GM18951 (cell line): ENCODE data around the gene C10orf71.

Source experiments
- POLR2A ChIP-seq: IDR thresholded peaks from 4 replicates; pipeline ENCODE4 v1.6.1; 2011; ENCODE audit warnings: mild to moderate bottlenecking; ENCODE audit not compliant: insufficient read length, insufficient read depth; ENCODE audit errors: extremely low read depth
- in situ Hi-C: fragments of 300-500 bp; cut with MboI; formaldehyde crosslinking; loops from one replicate; pipeline ENCODE4 v1.12.0; 2022; ENCODE audit warnings: low sequenced_read_pairs, mixed read lengths, inconsistent platforms; ENCODE audit not compliant: unreplicated experiment

The C10orf71 gene

GRCh38 chr10:49310460-49310859 is 11.5 kb downstream of the C10orf71 start:
- in situ Hi-C loops = no loop called here
- no peak for TF ChIP-seq POLR2A

- in situ Hi-C loops = no loop called here
- TF ChIP-seq POLR2A = no peak
Measured at GRCh38 chr10:49310901-49311554, 12.1 kb downstream of the C10orf71 start.

- no peak for TF ChIP-seq POLR2A
- in situ Hi-C loops = no loop called here
Measured at GRCh38 chr10:49311555-49312236, 12.7 kb downstream of the C10orf71 start.

- in situ Hi-C loops = no loop called here
- TF ChIP-seq POLR2A = no peak
Measured at GRCh38 chr10:49312246-49312869, 13.4 kb downstream of the C10orf71 start.

GRCh38 chr10:49313501-49314070 is 14.6 kb downstream of the C10orf71 start:
- in situ Hi-C loops = no loop called here
- no peak for TF ChIP-seq POLR2A

GRCh38 chr10:49314806-49315205 is 15.8 kb downstream of the C10orf71 start:
- in situ Hi-C loops = no loop called here

GRCh38 chr10:49318028-49318427 is 19.1 kb downstream of the C10orf71 start:
- in situ Hi-C loops = no loop called here
- TF ChIP-seq POLR2A = no peak

More at GRCh38 chr10:49314806-49315205, 15.8 kb downstream of the C10orf71 start:
- no peak for TF ChIP-seq POLR2A

GRCh38 chr10:49318755-49319154 is 19.8 kb downstream of the C10orf71 start:
- no peak for TF ChIP-seq POLR2A
- in situ Hi-C loops = no loop called here

GRCh38 chr10:49319206-49319605 is 20.2 kb downstream of the C10orf71 start:
- TF ChIP-seq POLR2A = no peak
- in situ Hi-C loops = no loop called here

- in situ Hi-C loops = no loop called here
- no peak for TF ChIP-seq POLR2A
Measured at GRCh38 chr10:49320191-49320590, 21.2 kb downstream of the C10orf71 start.

GRCh38 chr10:49321021-49321420 is 22.1 kb downstream of the C10orf71 start:
- no peak for TF ChIP-seq POLR2A
- in situ Hi-C loops = no loop called here

GRCh38 chr10:49322371-49323170 is 23.6 kb downstream of the C10orf71 start:
- in situ Hi-C loops = no loop called here
- TF ChIP-seq POLR2A = no peak
